ENCODE measurements around the gene SBF1. TPM values are rescaled to one million over a fixed set of nuclear protein-coding genes. Genes with fewer than 3 reads are reported as not detected.

SBF1 gene
- total and polyA plus RNA-seq, 11 donors: 38.2 to 91.8 (median 63.2) TPM

GRCh38 chr22:50396751-50397370, 78.0 kb downstream of the SBF1 start:
- Histone ChIP-seq H3K27me3 (no peaks in the 10 kb centered on the region), H3K4me1 (peaks cover 0 to 44% (median 1%) of the 10 kb centered on the region in 12 donors), H3K27ac (no peak overlapping the region), H3K9me3 (no peaks in the 10 kb centered on the region), H3K36me3 (peaks cover 0 to 60% (median 32%) of the 10 kb centered on the region in 9 donors), H3K4me3 (no peak overlapping the region)
- WGBS, 4 donors: 70 to 75% (median 73%) methylated on average over 6 of the region's 6 CpGs
- no peak for DNase-seq
- ATAC-seq: no peak
- no peak for TF ChIP-seq POLR2A (IDR thresholded peaks at IDR 0.05)
- TF ChIP-seq, protein P1, sequence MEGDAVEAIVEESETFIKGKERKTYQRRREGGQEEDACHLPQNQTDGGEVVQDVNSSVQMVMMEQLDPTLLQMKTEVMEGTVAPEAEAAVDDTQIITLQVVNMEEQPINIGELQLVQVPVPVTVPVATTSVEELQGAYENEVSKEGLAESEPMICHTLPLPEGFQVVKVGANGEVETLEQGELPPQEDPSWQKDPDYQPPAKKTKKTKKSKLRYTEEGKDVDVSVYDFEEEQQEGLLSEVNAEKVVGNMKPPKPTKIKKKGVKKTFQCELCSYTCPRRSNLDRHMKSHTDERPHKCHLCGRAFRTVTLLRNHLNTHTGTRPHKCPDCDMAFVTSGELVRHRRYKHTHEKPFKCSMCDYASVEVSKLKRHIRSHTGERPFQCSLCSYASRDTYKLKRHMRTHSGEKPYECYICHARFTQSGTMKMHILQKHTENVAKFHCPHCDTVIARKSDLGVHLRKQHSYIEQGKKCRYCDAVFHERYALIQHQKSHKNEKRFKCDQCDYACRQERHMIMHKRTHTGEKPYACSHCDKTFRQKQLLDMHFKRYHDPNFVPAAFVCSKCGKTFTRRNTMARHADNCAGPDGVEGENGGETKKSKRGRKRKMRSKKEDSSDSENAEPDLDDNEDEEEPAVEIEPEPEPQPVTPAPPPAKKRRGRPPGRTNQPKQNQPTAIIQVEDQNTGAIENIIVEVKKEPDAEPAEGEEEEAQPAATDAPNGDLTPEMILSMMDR (IDR thresholded peaks at IDR 0.05): no peak
- intact Hi-C loops (cut with DNase I): no loop called here

Other genes with a start within 250 kb of the SBF1 start
- 10 to 100 TPM; 14.1 to 28.8 (median 18.1) TPM for gene TUBGCP6, start 230.0 kb downstream of the SBF1 start, total RNA-seq
- gene TUBGCP6, start 230.0 kb downstream of the SBF1 start, polyA plus RNA-seq: 10 to 100 TPM; 11.6 to 17.7 TPM
- 10 to 100 TPM in 6 of 9 donors, 1 to 10 TPM in 3; 6.8 to 22.4 (median 10.9) TPM for gene HDAC10, start 223.8 kb downstream of the SBF1 start, total RNA-seq
- gene HDAC10, start 223.8 kb downstream of the SBF1 start, polyA plus RNA-seq: 1 to 10 TPM; 6.2 to 10.0 TPM
- gene MAPK12, start 213.4 kb downstream of the SBF1 start, total RNA-seq: 10 to 100 TPM; 12.2 to 18.0 (median 15.5) TPM
- 10 to 100 TPM; 11.6 to 17.9 TPM for gene MAPK12, start 213.4 kb downstream of the SBF1 start, polyA plus RNA-seq
- gene MAPK11, start 204.7 kb downstream of the SBF1 start, total RNA-seq: 10 to 100 TPM in 1 of 9 donors, 1 to 10 TPM in 8; 5.0 to 12.1 (median 7.0) TPM
- gene MAPK11, start 204.7 kb downstream of the SBF1 start, polyA plus RNA-seq: 1 to 10 TPM; 7.8 to 9.9 TPM
- 100 to 1,000 TPM in 2 of 9 donors, 10 to 100 TPM in 7; 44.4 to 139 (median 57.9) TPM for gene PLXNB2, start 167.4 kb downstream of the SBF1 start, total RNA-seq
- 10 to 100 TPM; 35.1 to 40.3 TPM for gene PLXNB2, start 167.4 kb downstream of the SBF1 start, polyA plus RNA-seq
- 1 to 10 TPM; 1.0 to 3.2 (median 2.0) TPM for gene DENND6B, start 148.0 kb downstream of the SBF1 start, total RNA-seq
- gene DENND6B, start 148.0 kb downstream of the SBF1 start, polyA plus RNA-seq: 1 to 10 TPM; 1.0 to 1.3 TPM
- 10 to 100 TPM; 31.6 to 68.1 (median 41.5) TPM for gene PPP6R2, start 131.7 kb downstream of the SBF1 start, total RNA-seq
- gene PPP6R2, start 131.7 kb downstream of the SBF1 start, polyA plus RNA-seq: 10 to 100 TPM; 29.6 to 42.4 TPM
- under 1 TPM in 3 of 9 donors, not detected in 6; 0.04 to 0.67 (median 0.19) TPM for gene ADM2, start 6.5 kb upstream of the SBF1 start, total RNA-seq
- under 1 TPM in 1 of 2 donors, not detected in 1; 0.22 TPM for gene ADM2, start 6.5 kb upstream of the SBF1 start, polyA plus RNA-seq
- not detected for gene MIOX, start 11.8 kb upstream of the SBF1 start, total RNA-seq
- gene MIOX, start 11.8 kb upstream of the SBF1 start, polyA plus RNA-seq: not detected
- gene LMF2, start 32.7 kb upstream of the SBF1 start, total RNA-seq: 10 to 100 TPM; 20.9 to 46.5 (median 32.1) TPM
- 10 to 100 TPM; 22.6 to 34.8 TPM for gene LMF2, start 32.7 kb upstream of the SBF1 start, polyA plus RNA-seq
- 10 to 100 TPM; 24.7 to 34.5 (median 27.9) TPM for gene NCAPH2, start 33.2 kb upstream of the SBF1 start, total RNA-seq
- gene NCAPH2, start 33.2 kb upstream of the SBF1 start, polyA plus RNA-seq: 10 to 100 TPM; 33.9 to 43.3 TPM
- 1 to 10 TPM in 2 of 9 donors, under 1 TPM in 2, not detected in 5; 0.67 to 2.6 (median 0.94) TPM for gene SCO2, start 50.6 kb upstream of the SBF1 start, total RNA-seq
- gene SCO2, start 50.6 kb upstream of the SBF1 start, polyA plus RNA-seq: 1 to 10 TPM in 1 of 2 donors, not detected in 1; 2.0 TPM
- gene TYMP, start 55.0 kb upstream of the SBF1 start, total RNA-seq: 100 to 1,000 TPM in 1 of 9 donors, 10 to 100 TPM in 6, 1 to 10 TPM in 2; 8.3 to 198 (median 21.7) TPM
- gene TYMP, start 55.0 kb upstream of the SBF1 start, polyA plus RNA-seq: 10 to 100 TPM; 11.8 to 45.1 TPM
- 1 to 10 TPM in 1 of 9 donors, under 1 TPM in 3, not detected in 5; 0.08 to 1.3 (median 0.14) TPM for gene KLHDC7B, start 70.9 kb upstream of the SBF1 start, total RNA-seq
- gene KLHDC7B, start 70.9 kb upstream of the SBF1 start, polyA plus RNA-seq: under 1 TPM in 1 of 2 donors, not detected in 1; 0.08 TPM
- not detected for gene SYCE3, start 87.9 kb upstream of the SBF1 start, total RNA-seq
- gene SYCE3, start 87.9 kb upstream of the SBF1 start, polyA plus RNA-seq: not detected
- 100 to 1,000 TPM; 115 to 467 (median 306) TPM for gene CPT1B, start 103.4 kb upstream of the SBF1 start, total RNA-seq
- gene CPT1B, start 103.4 kb upstream of the SBF1 start, polyA plus RNA-seq: 100 to 1,000 TPM in 1 of 2 donors, 10 to 100 TPM in 1; 51.4 to 267 TPM
- gene CHKB, start 107.8 kb upstream of the SBF1 start, total RNA-seq: 10 to 100 TPM; 23.3 to 54.6 (median 35.6) TPM
- 10 to 100 TPM; 16.7 to 77.1 TPM for gene CHKB, start 107.8 kb upstream of the SBF1 start, polyA plus RNA-seq
- gene MAPK8IP2, start 125.8 kb upstream of the SBF1 start, total RNA-seq: under 1 TPM; 0.09 to 0.79 (median 0.25) TPM
- under 1 TPM; 0.23 to 0.35 TPM for gene MAPK8IP2, start 125.8 kb upstream of the SBF1 start, polyA plus RNA-seq
- gene ARSA, start 153.1 kb upstream of the SBF1 start, total RNA-seq: 10 to 100 TPM; 19.1 to 40.5 (median 27.2) TPM
- gene ARSA, start 153.1 kb upstream of the SBF1 start, polyA plus RNA-seq: 10 to 100 TPM; 16.7 to 25.0 TPM
- gene SHANK3, start 197.8 kb upstream of the SBF1 start, total RNA-seq: 10 to 100 TPM; 11.3 to 36.0 (median 21.9) TPM
- gene SHANK3, start 197.8 kb upstream of the SBF1 start, polyA plus RNA-seq: 10 to 100 TPM; 14.9 to 23.2 TPM

All from heart left ventricle (tissue), 16 donors.